ENCODE measurements around the gene SLC49A3. TPM values are rescaled to one million over a fixed set of nuclear protein-coding genes. Genes with fewer than 3 reads are reported as not detected.

Gene SLC49A3
- total RNA-seq, 2 experiments from 2014 or later: 0.22 to 0.91 TPM

GRCh38 chr4:679104-679481, 9.9 kb downstream of the SLC49A3 start:
- Histone ChIP-seq H3K27me3 (ENCODE audit: control insufficient read depth in 1 of 2, insufficient read depth in 2 of 2, low read length in 2 of 2) (no peaks in the 10 kb centered on the region), H3K27ac (ENCODE audit: low read depth in 1 of 2, low read length in 2 of 2) (no peak overlapping the region), H3K4me3 (ENCODE audit: low read length) (no peak overlapping the region), H3K9me3 (ENCODE audit: control insufficient read depth in 1 of 2, insufficient read depth in 1 of 2, low read length in 2 of 2) (no peaks in the 10 kb centered on the region), H3K36me3 (ENCODE audit: insufficient read depth, low read length) (no peaks in the 10 kb centered on the region), H3K4me1 (ENCODE audit: insufficient read depth, low read length) (peaks cover 40% of the 10 kb centered on the region)
- Mint-ChIP-seq H3K4me3 (no peak overlapping the region), H3K9me3 (no peaks in the 10 kb centered on the region), H3K27ac (no peak overlapping the region), H3K27me3 (no peaks in the 10 kb centered on the region), H3K36me3 (ENCODE audit: low read depth) (peaks cover 2% of the 10 kb centered on the region), H3K4me1 (ENCODE audit: low read depth) (peaks cover 3% of the 10 kb centered on the region)
- intact Hi-C loops (cut with DNase I, micrococcal nuclease): loop anchor here in 1 of 2 experiments (5.0 to 10.0 kb wide), 3 partner anchors 103 to 1326 kb away; partner anchors contain the start of genes IDUA and NELFA
- ChIA-PET CTCF (no interaction called here), POLR2A (no interaction called here)
- peak in 1 of 14 experiments; percentile 30 for DNase-seq
- no peak for TF ChIP-seq CTCF (IDR thresholded peaks at IDR 0.05)
- no peak for ATAC-seq (ENCODE audit: poor library complexity)

- ChIA-PET CTCF (no interaction called here), POLR2A (interaction anchor here (0.6 kb wide), 1 partner anchor 233 kb away, joined by 3 read pairs; no protein-coding TSS in a partner anchor)
- no peak overlapping the region for H3K27ac Mint-ChIP-seq
- Histone ChIP-seq H3K27me3 (ENCODE audit: control insufficient read depth in 1 of 2, insufficient read depth in 2 of 2, low read length in 2 of 2) (no peaks in the 10 kb centered on the region), H3K4me1 (ENCODE audit: insufficient read depth, low read length) (peaks cover 37% of the 10 kb centered on the region), H3K9me3 (ENCODE audit: control insufficient read depth in 1 of 2, insufficient read depth in 1 of 2, low read length in 2 of 2) (no peaks in the 10 kb centered on the region), H3K4me3 (ENCODE audit: low read length) (no peak overlapping the region), H3K36me3 (ENCODE audit: insufficient read depth, low read length) (no peaks in the 10 kb centered on the region), H3K27ac (ENCODE audit: low read depth in 1 of 2, low read length in 2 of 2) (no peak overlapping the region)
- no peak overlapping the region for H3K4me3 Mint-ChIP-seq
- peaks cover 4% of the 10 kb centered on the region for H3K36me3 Mint-ChIP-seq (ENCODE audit: low read depth)
- intact Hi-C loops (cut with DNase I, micrococcal nuclease): loop anchor here in 1 of 2 experiments (5.0 to 10.0 kb wide), 3 partner anchors 104 to 1326 kb away; partner anchors contain the start of genes IDUA and NELFA
- ATAC-seq (ENCODE audit: poor library complexity) (no peak), DNase-seq (no peak)
- peaks cover 4% of the 10 kb centered on the region for H3K4me1 Mint-ChIP-seq (ENCODE audit: low read depth)
- no peaks in the 10 kb centered on the region for H3K9me3 Mint-ChIP-seq
- H3K27me3 Mint-ChIP-seq: no peaks in the 10 kb centered on the region
- TF ChIP-seq CTCF (IDR thresholded peaks at IDR 0.05): no peak
Observed at GRCh38 chr4:678331-679103, 10.4 kb downstream of the SLC49A3 start.

- ChIA-PET POLR2A (interaction anchor here (0.6 kb wide), 1 partner anchor 232 kb away, joined by 3 read pairs; no protein-coding TSS in a partner anchor), CTCF (no interaction called here)
- H3K27me3 ChIP-seq (ENCODE audit: control insufficient read depth in 1 of 2, insufficient read depth in 2 of 2, low read length in 2 of 2): no peaks in the 10 kb centered on the region
- ATAC-seq (ENCODE audit: poor library complexity): no peak
- H3K4me1 ChIP-seq (ENCODE audit: insufficient read depth, low read length): peaks cover 42% of the 10 kb centered on the region
- peaks cover 9% of the 10 kb centered on the region for H3K36me3 Mint-ChIP-seq (ENCODE audit: low read depth)
- no peak for TF ChIP-seq CTCF (IDR thresholded peaks at IDR 0.05)
- H3K27me3 Mint-ChIP-seq: no peaks in the 10 kb centered on the region
- no peaks in the 10 kb centered on the region for H3K9me3 ChIP-seq (ENCODE audit: control insufficient read depth in 1 of 2, insufficient read depth in 1 of 2, low read length in 2 of 2)
- intact Hi-C loops (cut with DNase I, micrococcal nuclease): loop anchor here in 1 of 2 experiments (5.0 to 10.0 kb wide), 3 partner anchors 105 to 1327 kb away; partner anchors contain the start of genes IDUA and NELFA
- H3K27ac Mint-ChIP-seq: no peak overlapping the region
- H3K4me1 Mint-ChIP-seq (ENCODE audit: low read depth): peaks cover 4% of the 10 kb centered on the region
- H3K27ac ChIP-seq (ENCODE audit: low read depth in 1 of 2, low read length in 2 of 2): no peak overlapping the region
- H3K4me3 Mint-ChIP-seq: peak overlapping the region; percentile 11
- DNase-seq: peak in 3 of 14 experiments; percentile 35 to 77 (median 61)
- H3K36me3 ChIP-seq (ENCODE audit: insufficient read depth, low read length): peaks cover under 1% of the 10 kb centered on the region
- no peak overlapping the region for H3K4me3 ChIP-seq (ENCODE audit: low read length)
- no peaks in the 10 kb centered on the region for H3K9me3 Mint-ChIP-seq
Observed at GRCh38 chr4:677431-678293, 11.3 kb downstream of the SLC49A3 start.
